ENCODE results near the gene SUMF2. TPM values are rescaled to one million over a fixed set of nuclear protein-coding genes. Genes with fewer than 3 reads are reported as not detected.
"Not testable (repeated sequence)": the region's sequence is repeated elsewhere in the genome, so short reads cannot be mapped to it uniquely, and the experiment has no call there.

Gene SUMF2
- total RNA-seq: 100 to 1,000 TPM in 3 of 4 donors, 10 to 100 TPM in 1; 93.4 to 481 (median 127) TPM

- in situ Hi-C loops (cut with MboI; ENCODE audit: low pct_ligation_motif_present in 1 of 4, low pct_unique_long_range_greater_than_20kb in 1 of 4, low sequenced_read_pairs in 3 of 4) (no loop called here), intact Hi-C loops (cut with DNase I; ENCODE audit: low total_unique reads) (no loop called here)
- WGBS, 2 donors (ENCODE audit: low coverage in 1 of 2): 1 to 17% methylated on average over 1 to 30 of the region's 49 CpGs
- H3K27me3 ChIP-seq: no peaks in the 10 kb centered on the region
- peaks cover 4 to 16% (median 10%) of the 10 kb centered on the region in 4 donors for H3K4me1 ChIP-seq
- peak in 1 of 5 experiments; percentile 29 for TF ChIP-seq CTCF (IDR thresholded peaks at IDR 0.05)
- TF ChIP-seq POLR2AphosphoS5 (IDR thresholded peaks at IDR 0.05): peak; percentile 95 to 97 (median 96)
- peak; percentile 91 for TF ChIP-seq POLR2A (IDR thresholded peaks at IDR 0.05)
- no peak for TF ChIP-seq EP300 (IDR thresholded peaks at IDR 0.05; ENCODE audit: low read depth)
- H3K4me3 ChIP-seq: peak within 1 kb of the TSS; percentile 58 to 72 (median 70)
- H3K9me3 ChIP-seq: no peaks in the 10 kb centered on the region
- peak; percentile 93 for DNase-seq
- peak within 1 kb of the TSS; percentile 90 to 94 (median 92) for H3K27ac ChIP-seq
- H3K36me3 ChIP-seq: peaks cover 0 to 32% (median 16%) of the 10 kb centered on the region in 4 donors
These were observed at the start of gene SUMF2 for GRCh38 chr7:56063882-56064625. Gene SUMF2, plus strand, starts transcription at chr7:56064286. Its CDS starts 26 bp downstream, at chr7:56064312.

- H3K36me3 ChIP-seq; H3K27ac ChIP-seq; in situ Hi-C loops (cut with MboI; ENCODE audit: low pct_ligation_motif_present in 1 of 4, low pct_unique_long_range_greater_than_20kb in 1 of 4, low sequenced_read_pairs in 3 of 4); H3K4me1 ChIP-seq; H3K4me3 ChIP-seq; DNase-seq; H3K27me3 ChIP-seq; intact Hi-C loops (cut with DNase I; ENCODE audit: low total_unique reads); H3K9me3 ChIP-seq: not testable (repeated sequence)
- WGBS, 2 donors (ENCODE audit: low coverage in 1 of 2): 88 to 92% methylated on average over 1 to 3 of the region's 3 CpGs
These were observed 47.1 kb upstream of the SUMF2 start for GRCh38 chr7:56017015-56017414.

- H3K9me3 ChIP-seq: no peaks in the 10 kb centered on the region
- H3K27ac ChIP-seq: no peak overlapping the region
- in situ Hi-C loops (cut with MboI; ENCODE audit: low pct_ligation_motif_present in 1 of 4, low pct_unique_long_range_greater_than_20kb in 1 of 4, low sequenced_read_pairs in 3 of 4): no loop called here
- intact Hi-C loops (cut with DNase I; ENCODE audit: low total_unique reads): no loop called here
- H3K4me3 ChIP-seq: no peak overlapping the region
- DNase-seq: peak; percentile 16
- H3K4me1 ChIP-seq: peaks cover 0 to 5% (median 0%) of the 10 kb centered on the region in 4 donors
- TF ChIP-seq POLR2AphosphoS5 (IDR thresholded peaks at IDR 0.05) (no peak), CTCF (IDR thresholded peaks at IDR 0.05) (no peak), POLR2A (IDR thresholded peaks at IDR 0.05) (no peak), EP300 (IDR thresholded peaks at IDR 0.05; ENCODE audit: low read depth) (no peak)
- 59 to 93% methylated on average over 2 to 9 of the region's 9 CpGs for WGBS, 2 donors (ENCODE audit: low coverage in 1 of 2)
- H3K27me3 ChIP-seq: no peaks in the 10 kb centered on the region
- H3K36me3 ChIP-seq: no peaks in the 10 kb centered on the region
These were observed 44.6 kb upstream of the SUMF2 start for GRCh38 chr7:56019501-56019900.

GRCh38 chr7:56023500-56023899 is 40.6 kb upstream of the SUMF2 start:
- in situ Hi-C loops (cut with MboI; ENCODE audit: low pct_ligation_motif_present in 1 of 4, low pct_unique_long_range_greater_than_20kb in 1 of 4, low sequenced_read_pairs in 3 of 4): no loop called here
- H3K36me3 ChIP-seq: no peaks in the 10 kb centered on the region

More at GRCh38 chr7:56023500-56023899, 40.6 kb upstream of the SUMF2 start:
- H3K9me3 ChIP-seq: no peaks in the 10 kb centered on the region
- H3K4me1 ChIP-seq: peaks cover 0 to 6% (median 0%) of the 10 kb centered on the region in 4 donors
- DNase-seq: no peak
- no peak overlapping the region for H3K27ac ChIP-seq
- H3K4me3 ChIP-seq: no peak overlapping the region
- intact Hi-C loops (cut with DNase I; ENCODE audit: low total_unique reads): no loop called here
- no peaks in the 10 kb centered on the region for H3K27me3 ChIP-seq
- TF ChIP-seq POLR2A (IDR thresholded peaks at IDR 0.05): no peak
- no peak for TF ChIP-seq CTCF (IDR thresholded peaks at IDR 0.05)
- TF ChIP-seq POLR2AphosphoS5 (IDR thresholded peaks at IDR 0.05): no peak
- no peak for TF ChIP-seq EP300 (IDR thresholded peaks at IDR 0.05; ENCODE audit: low read depth)

Measured in transverse colon (tissue), 4 donors.